H1 (cell line): ENCODE data around the gene DGCR6. TPM values are rescaled to one million over a fixed set of nuclear protein-coding genes. Genes with fewer than 3 reads are reported as not detected.

Source experiments
- CTCF ChIA-PET: fragments of 300-600 bp; sonication (Branson Sonifier 250); formaldehyde crosslinking; loops from one replicate; lab custom pipeline; 2021; ENCODE audit not compliant: partially characterized antibody; lab: Charles Lee
- POLR2A ChIA-PET: fragments of 300-600 bp; sonication (Branson Sonifier 250); formaldehyde crosslinking; loops from one replicate; lab custom pipeline; 2021; ENCODE audit warnings: inconsistent platforms; ENCODE audit not compliant: partially characterized antibody; lab: Charles Lee
- DNase-seq, 2 experiments: peaks; one replicate each; pipeline versions ENCODE4 v3.0.0 to v3.0.0-alpha.2; 2010 to 2022; ENCODE audit warnings: low spot score in 2 of 2, low read depth in 1 of 2, mixed read lengths in 1 of 2
- FAIRE-seq: peaks from 2 replicates; lab custom pipeline; 2011; peaks lifted over from hg19 to GRCh38; lab: Jason Lieb, UNC
- H2AFZ ChIP-seq: 2 replicates; pipeline ENCODE4 v1.8.1; 2012; ENCODE audit warnings: low read length, inconsistent platforms
- H2AK5ac ChIP-seq: 2 replicates; pipeline ENCODE4 v1.6.1; 2013; ENCODE audit warnings: low read depth, low read length
- H2BK120ac ChIP-seq: replicated peaks from 2 replicates; pipeline ENCODE3; 2013; ENCODE audit warnings: low read depth, low read length, inconsistent platforms
- H2BK12ac ChIP-seq: 2 replicates; pipeline ENCODE4 v1.6.1; 2013; ENCODE audit warnings: low read depth, low read length
- H2BK15ac ChIP-seq: 2 replicates; pipeline ENCODE4 v1.6.1; 2013; ENCODE audit warnings: low read length
- H2BK20ac ChIP-seq: 2 replicates; pipeline ENCODE4 v1.6.1; 2013; ENCODE audit warnings: low read length
- H2BK5ac ChIP-seq: 2 replicates; pipeline ENCODE4 v1.6.1; 2013; ENCODE audit warnings: low read depth, low read length
- H3K14ac ChIP-seq: 2 replicates; pipeline ENCODE4 v1.6.1; 2013; ENCODE audit warnings: inconsistent platforms; ENCODE audit not compliant: insufficient read length
- H3K18ac ChIP-seq: 2 replicates; pipeline ENCODE4 v1.6.1; 2013; ENCODE audit warnings: low read length; ENCODE audit errors: extremely low read depth
- H3K23ac ChIP-seq: 2 replicates; pipeline ENCODE4 v1.6.1; 2013; ENCODE audit warnings: inconsistent platforms; ENCODE audit not compliant: insufficient read length
- H3K23me2 ChIP-seq: 2 replicates; pipeline ENCODE4 v1.6.1; 2013; ENCODE audit warnings: low read depth, low read length
- H3K27ac ChIP-seq: 2 replicates; pipeline ENCODE4 v1.6.1; 2011; ENCODE audit warnings: low read depth, low read length, inconsistent platforms
- H3K27me3 ChIP-seq, 4 experiments: replicated peaks in 1 of 4; 1 replicate in 1 of 4; 2 replicates in 3 of 4; pipeline versions ENCODE4 v1.6.1 to v1.8.1; 2011 to 2013; ENCODE audit warnings: low read length in 3 of 4, mild to moderate bottlenecking in 3 of 4, inconsistent platforms in 2 of 4, mixed read lengths in 2 of 4, moderate library complexity in 1 of 4; ENCODE audit not compliant: control insufficient read depth in 3 of 4, insufficient read depth in 3 of 4; ENCODE audit errors: extremely low read depth in 1 of 4
- H3K36me3 ChIP-seq, 4 experiments: 2 replicates each; pipeline versions ENCODE4 v1.6.1 to v1.8.1; 2011 to 2013; ENCODE audit warnings: mild to moderate bottlenecking in 4 of 4, low read length in 3 of 4, moderate library complexity in 2 of 4, control low read depth in 1 of 4, inconsistent platforms in 1 of 4; ENCODE audit not compliant: insufficient read depth in 4 of 4, control insufficient read depth in 2 of 4
- H3K4ac ChIP-seq: replicated peaks from 2 replicates; pipeline ENCODE3; 2013; ENCODE audit warnings: low read length, low read depth, mixed read lengths, inconsistent platforms; ENCODE audit not compliant: insufficient read length
- H3K4me1 ChIP-seq, 4 experiments: replicated peaks in 1 of 4; 1 replicate in 1 of 4; 2 replicates in 3 of 4; pipeline versions ENCODE4 v1.6.1 to v1.8.1; 2011 to 2013; ENCODE audit warnings: low read length in 3 of 4, inconsistent platforms in 2 of 4, mixed read lengths in 1 of 4; ENCODE audit not compliant: insufficient read depth in 4 of 4, control insufficient read depth in 3 of 4
- H3K4me2 ChIP-seq, 2 experiments: 2 replicates each; pipeline versions ENCODE4 v1.6.1 to v1.8.1; 2011 to 2013; ENCODE audit warnings: low read depth in 2 of 2, low read length in 2 of 2, control low read depth in 1 of 2, inconsistent platforms in 1 of 2, mild to moderate bottlenecking in 1 of 2; ENCODE audit not compliant: insufficient read depth in 1 of 2
- H3K4me3 ChIP-seq, 4 experiments: fragments of 200-600, 300-600 bp in 1 of 4; sonication (generic), shearing (Covaris generic), sonication (Bioruptor Twin) in 1 of 4; 2 replicates each; pipeline versions ENCODE4 v1.5.1 to v1.8.1; 2011 to 2016; ENCODE audit warnings: low read length in 4 of 4, low read depth in 3 of 4, control low read depth in 2 of 4, inconsistent platforms in 2 of 4, mild to moderate bottlenecking in 2 of 4, mixed read lengths in 1 of 4, moderate library complexity in 1 of 4; ENCODE audit not compliant: insufficient read depth in 2 of 4; ENCODE audit errors: extremely low read depth in 1 of 4
- H3K56ac ChIP-seq: replicated peaks from 2 replicates; pipeline ENCODE3; 2013; ENCODE audit warnings: low read depth, mild to moderate bottlenecking, mixed read lengths, low read length, inconsistent platforms; ENCODE audit not compliant: insufficient read length
- H3K79me1 ChIP-seq: 2 replicates; pipeline ENCODE4 v1.6.1; 2013; ENCODE audit warnings: low read depth, low read length, control low read depth
- H3K79me2 ChIP-seq, 2 experiments: 2 replicates each; pipeline versions ENCODE4 v1.6.1 to v1.8.1; 2012 to 2013; ENCODE audit warnings: low read length in 2 of 2, mild to moderate bottlenecking in 2 of 2, inconsistent platforms in 1 of 2; ENCODE audit not compliant: insufficient read depth in 2 of 2, control insufficient read depth in 1 of 2
- H3K9ac ChIP-seq, 4 experiments: replicated peaks in 1 of 4; 1 replicate in 1 of 4; 2 replicates in 3 of 4; pipeline versions ENCODE4 v1.6.1 to v1.8.1; 2011 to 2013; ENCODE audit warnings: low read depth in 3 of 4, low read length in 3 of 4, control low read depth in 2 of 4, mild to moderate bottlenecking in 2 of 4, moderate library complexity in 2 of 4, inconsistent platforms in 1 of 4; ENCODE audit errors: extremely low read depth in 1 of 4
- H3K9me3 ChIP-seq, 2 experiments: 2 replicates each; pipeline versions ENCODE4 v1.6.1 to v1.8.1; 2012 to 2013; ENCODE audit warnings: mild to moderate bottlenecking in 2 of 2, moderate library complexity in 2 of 2, control low read depth in 1 of 2, inconsistent platforms in 1 of 2, low read depth in 1 of 2, low read length in 1 of 2, mixed read lengths in 1 of 2; ENCODE audit not compliant: insufficient read depth in 2 of 2
- H4K20me1 ChIP-seq, 2 experiments: replicated peaks in 1 of 2; 2 replicates each; pipeline versions ENCODE3 to v1.8.1; 2011 to 2013; ENCODE audit warnings: inconsistent platforms in 2 of 2, low read length in 2 of 2, mild to moderate bottlenecking in 1 of 2; ENCODE audit not compliant: insufficient read depth in 2 of 2, control insufficient read depth in 1 of 2
- H4K5ac ChIP-seq: 2 replicates; pipeline ENCODE4 v1.6.1; 2013; ENCODE audit warnings: low read length, low read depth, mixed read lengths, inconsistent platforms; ENCODE audit not compliant: insufficient read length
- H4K8ac ChIP-seq: 2 replicates; pipeline ENCODE4 v1.8.0; 2013; ENCODE audit warnings: mild to moderate bottlenecking, moderate library complexity, low read length, inconsistent platforms; ENCODE audit not compliant: insufficient read depth; ENCODE audit errors: extremely low read depth
- H4K91ac ChIP-seq: replicated peaks from 2 replicates; pipeline ENCODE3; 2013; ENCODE audit warnings: low read length, mixed read lengths, inconsistent platforms; ENCODE audit not compliant: insufficient read length
- CBX8 ChIP-seq: fragments of 300-800, 300-1000 bp; sonication (generic); IDR thresholded peaks from 2 replicates; pipeline ENCODE4 v1.7.1; 2016; ENCODE audit warnings: low read depth, low read length, borderline replicate concordance
- GABPA ChIP-seq: IDR thresholded peaks from 2 replicates; pipeline ENCODE4 v1.6.1; 2011; ENCODE audit warnings: mild to moderate bottlenecking, low read length, moderate library complexity, borderline replicate concordance; ENCODE audit not compliant: insufficient read depth
- JUND ChIP-seq: IDR thresholded peaks from 2 replicates; pipeline ENCODE4 v1.6.1; 2011; ENCODE audit warnings: mild to moderate bottlenecking, improper control_type of control experiment, low read length
- KDM1A ChIP-seq: fragments of 200-600, 300-600 bp; sonication (generic); IDR thresholded peaks from 2 replicates; pipeline ENCODE4 v1.7.1; 2016; ENCODE audit warnings: mild to moderate bottlenecking, low read length, borderline replicate concordance
- KDM4A ChIP-seq: IDR thresholded peaks from one replicate; pipeline ENCODE4 v1.7.1; 2012; ENCODE audit warnings: low read depth, mild to moderate bottlenecking, moderate library complexity, low read length, inconsistent platforms; ENCODE audit not compliant: severe bottlenecking
- NRF1 ChIP-seq: IDR thresholded peaks from 2 replicates; pipeline ENCODE4 v1.6.1; 2011; ENCODE audit warnings: mild to moderate bottlenecking, low read depth, low read length, improper control_type of control experiment
- RAD21 ChIP-seq, 2 experiments: IDR thresholded peaks in 1 of 2; conservative IDR thresholded peaks in 1 of 2; 2 replicates each; pipeline ENCODE4 v1.6.1; 2011; ENCODE audit warnings: low read depth in 2 of 2, low read length in 2 of 2, improper control_type of control experiment in 1 of 2, inconsistent platforms in 1 of 2, mild to moderate bottlenecking in 1 of 2, moderate library complexity in 1 of 2
- SIX5 ChIP-seq: IDR thresholded peaks from 2 replicates; pipeline ENCODE4 v1.6.1; 2011; ENCODE audit warnings: mild to moderate bottlenecking, low read depth, low read length
- SRF ChIP-seq: IDR thresholded peaks from 2 replicates; pipeline ENCODE4 v1.6.1; 2011; ENCODE audit warnings: mild to moderate bottlenecking, low read depth, low read length, moderate library complexity
- WGBS, 2 experiments: shearing (Covaris generic) in 1 of 2; methylation state at CpG; one replicate each; pipeline versions ENCODE4 v1.1.6 to v1.1.7; 2013 to 2015; ENCODE audit warnings: low lambda C conversion rate in 2 of 2, mixed read lengths in 2 of 2, inconsistent platforms in 1 of 2, low coverage in 1 of 2, missing lambda C conversion rate in 1 of 2; ENCODE audit not compliant: insufficient replicate concordance in 2 of 2, insufficient coverage in 1 of 2, insufficient read length in 1 of 2; ENCODE audit errors: extremely low coverage in 1 of 2, missing lambda C conversion rate in 1 of 2; 5-methylcytosine and 5-hydroxymethylcytosine counted together
- polyA plus RNA-seq, 7 experiments: library from polyadenylated mRNA; depleted of rRNA in 3 of 7; stranded (reverse) in 5 of 7; unstranded in 2 of 7; fragments of >200 nt in 5 of 7; fragments of 200-250 nt in 2 of 7; gene quantifications; 1 replicate in 5 of 7; 2 replicates in 1 of 7; 4 replicates in 1 of 7; pipeline versions ENCODE4 v1.2.1 to v1.2.3, GENCODE V29; 2011 to 2013; ENCODE audit warnings: missing spikeins in 2 of 7, mixed read lengths in 2 of 7
- total RNA-seq: library from RNA; stranded (reverse); fragmentation: NEBNext Ultra II Directional; extraction: Animal tissue kit (Norgen Biotek cat#: 25700); gene quantifications from 2 replicates; pipeline ENCODE4 v1.2.1, GENCODE V29; 2021
- TF ChIP-seq, protein P1 (sequence below): IDR thresholded peaks from 2 replicates; pipeline ENCODE4 v1.6.1; 2012; ENCODE audit warnings: inconsistent platforms
- TF ChIP-seq, protein P2 (sequence below): IDR thresholded peaks from 2 replicates; pipeline ENCODE4 v1.6.1; 2012; ENCODE audit warnings: low read length, inconsistent platforms

Gene DGCR6
- total and polyA plus RNA-seq, 2 of the 8 experiments (the other 6 are each of a cell fraction or from before 2014, with no cell fraction given) = 0.82 to 1.7 TPM

GRCh38 chr22:18933914-18934313, 27.8 kb downstream of the DGCR6 start:
- Histone ChIP-seq H4K5ac (no peak overlapping the region), H3K4me2 (no peak overlapping the region), H3K4me1 (no peaks in the 10 kb centered on the region), H3K4me3 (no peak overlapping the region), H3K23ac (no peak overlapping the region), H3K27ac (no peak overlapping the region), H4K91ac (no peak overlapping the region), H4K8ac (no peak overlapping the region), H3K79me1 (no peaks in the 10 kb centered on the region), H2BK12ac (no peak overlapping the region), H3K79me2 (no peaks in the 10 kb centered on the region), H3K23me2 (no peaks in the 10 kb centered on the region), H2BK20ac (no peak overlapping the region), H2AK5ac (no peak overlapping the region), H2BK5ac (no peak overlapping the region), H2BK15ac (no peak overlapping the region), H3K4ac (no peak overlapping the region), H2AFZ (no peak overlapping the region), H4K20me1 (no peaks in the 10 kb centered on the region), H3K18ac (no peak overlapping the region), H3K9ac (no peak overlapping the region), H3K14ac (no peak overlapping the region), H3K56ac (no peak overlapping the region), H3K9me3 (no peaks in the 10 kb centered on the region), H3K36me3 (no peaks in the 10 kb centered on the region), H3K27me3 (no peaks in the 10 kb centered on the region), H2BK120ac (no peak overlapping the region)
- ChIA-PET CTCF (interaction anchor here (1.5 to 2.3 kb wide), 2 partner anchors 9 to 42 kb away, joined by 3 to 5 read pairs; no protein-coding TSS in a partner anchor), POLR2A (interaction anchor here (1.2 to 2.6 kb wide), 4 partner anchors 9 to 28 kb away, joined by 3 to 9 read pairs (median 4); partner anchors contain the start of gene DGCR6)
- WGBS, 2 experiments = no CpG with 5 or more reads among the region's 7 CpGs
- FAIRE-seq (no peak), DNase-seq (no peak)
- TF ChIP-seq, protein P1, sequence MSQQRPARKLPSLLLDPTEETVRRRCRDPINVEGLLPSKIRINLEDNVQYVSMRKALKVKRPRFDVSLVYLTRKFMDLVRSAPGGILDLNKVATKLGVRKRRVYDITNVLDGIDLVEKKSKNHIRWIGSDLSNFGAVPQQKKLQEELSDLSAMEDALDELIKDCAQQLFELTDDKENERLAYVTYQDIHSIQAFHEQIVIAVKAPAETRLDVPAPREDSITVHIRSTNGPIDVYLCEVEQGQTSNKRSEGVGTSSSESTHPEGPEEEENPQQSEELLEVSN = no peak
- no peak for TF ChIP-seq GABPA
- TF ChIP-seq SRF = no peak
- TF ChIP-seq NRF1 = no peak
- TF ChIP-seq KDM4A = no peak
- TF ChIP-seq, protein P2, sequence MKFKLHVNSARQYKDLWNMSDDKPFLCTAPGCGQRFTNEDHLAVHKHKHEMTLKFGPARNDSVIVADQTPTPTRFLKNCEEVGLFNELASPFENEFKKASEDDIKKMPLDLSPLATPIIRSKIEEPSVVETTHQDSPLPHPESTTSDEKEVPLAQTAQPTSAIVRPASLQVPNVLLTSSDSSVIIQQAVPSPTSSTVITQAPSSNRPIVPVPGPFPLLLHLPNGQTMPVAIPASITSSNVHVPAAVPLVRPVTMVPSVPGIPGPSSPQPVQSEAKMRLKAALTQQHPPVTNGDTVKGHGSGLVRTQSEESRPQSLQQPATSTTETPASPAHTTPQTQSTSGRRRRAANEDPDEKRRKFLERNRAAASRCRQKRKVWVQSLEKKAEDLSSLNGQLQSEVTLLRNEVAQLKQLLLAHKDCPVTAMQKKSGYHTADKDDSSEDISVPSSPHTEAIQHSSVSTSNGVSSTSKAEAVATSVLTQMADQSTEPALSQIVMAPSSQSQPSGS = no peak
- no peak for TF ChIP-seq SIX5
- TF ChIP-seq JUND = no peak
- no peak for TF ChIP-seq RAD21 (IDR thresholded peaks at IDR 0.05 in 1 of 2, conservative IDR thresholded peaks at IDR 0.05 in 1 of 2; ENCODE audit: low read depth in 2 of 2, low read length in 2 of 2)
- TF ChIP-seq CBX8 = no peak
- TF ChIP-seq KDM1A = no peak
